Liver (tissue), 3 donors: ENCODE data around the gene HENMT1.

Experiments
- FOXA1 ChIP-seq: IDR thresholded peaks from 2 replicates; pipeline ENCODE4 v1.6.1; 2016; ENCODE audit warnings: antibody characterized with exemption
- GABPA ChIP-seq, 2 donors: IDR thresholded peaks in 1 of 2; conservative IDR thresholded peaks in 1 of 2; 2 replicates each; pipeline ENCODE4 v1.6.1; 2016; ENCODE audit warnings: antibody characterized with exemption in 2 of 2, mild to moderate bottlenecking in 1 of 2, moderate library complexity in 1 of 2
- NR2F2 ChIP-seq: IDR thresholded peaks from 2 replicates; pipeline ENCODE4 v1.6.1; 2016; ENCODE audit warnings: antibody characterized with exemption
- YY1 ChIP-seq: IDR thresholded peaks from 2 replicates; pipeline ENCODE4 v1.6.1; 2016; ENCODE audit warnings: antibody characterized with exemption, mild to moderate bottlenecking
- TF ChIP-seq, protein P1 (sequence below): fragments of 150-350 bp; IDR thresholded peaks from 2 replicates; pipeline ENCODE4 v1.5.1; 2017; ENCODE audit warnings: improper control_type of control experiment, low read depth, low read length; ENCODE audit not compliant: missing input control
- TF ChIP-seq, protein P2 (sequence below): IDR thresholded peaks from 2 replicates; pipeline ENCODE4 v1.6.1; 2016; ENCODE audit warnings: antibody characterized with exemption
- TF ChIP-seq, protein P3 (sequence below): IDR thresholded peaks from 2 replicates; pipeline ENCODE4 v1.6.1; 2016; ENCODE audit warnings: antibody characterized with exemption, mild to moderate bottlenecking
- donor health status: healthy.
- donor health status: healthy.

DNA sequence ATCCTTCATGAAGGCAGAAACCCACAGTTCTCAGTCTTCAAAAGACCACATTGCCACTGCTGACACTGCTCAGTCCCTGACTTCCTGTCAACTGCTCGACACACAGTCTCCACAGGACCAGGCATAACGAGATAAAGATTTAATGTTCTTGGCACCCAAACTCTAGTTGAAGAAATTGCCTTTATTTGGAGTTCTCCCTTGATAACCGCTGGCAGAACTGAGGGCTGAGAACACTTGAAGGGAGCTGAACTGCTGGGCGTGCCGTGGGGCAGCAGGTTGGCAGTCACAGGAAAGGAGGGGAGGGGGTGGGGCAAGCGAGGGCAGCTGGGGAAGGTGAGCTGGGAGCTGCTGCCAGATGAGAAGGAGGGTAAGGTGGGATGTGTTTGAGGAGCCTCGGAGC is 15.9 kb downstream of the HENMT1 start:
- TF ChIP-seq, protein P1, sequence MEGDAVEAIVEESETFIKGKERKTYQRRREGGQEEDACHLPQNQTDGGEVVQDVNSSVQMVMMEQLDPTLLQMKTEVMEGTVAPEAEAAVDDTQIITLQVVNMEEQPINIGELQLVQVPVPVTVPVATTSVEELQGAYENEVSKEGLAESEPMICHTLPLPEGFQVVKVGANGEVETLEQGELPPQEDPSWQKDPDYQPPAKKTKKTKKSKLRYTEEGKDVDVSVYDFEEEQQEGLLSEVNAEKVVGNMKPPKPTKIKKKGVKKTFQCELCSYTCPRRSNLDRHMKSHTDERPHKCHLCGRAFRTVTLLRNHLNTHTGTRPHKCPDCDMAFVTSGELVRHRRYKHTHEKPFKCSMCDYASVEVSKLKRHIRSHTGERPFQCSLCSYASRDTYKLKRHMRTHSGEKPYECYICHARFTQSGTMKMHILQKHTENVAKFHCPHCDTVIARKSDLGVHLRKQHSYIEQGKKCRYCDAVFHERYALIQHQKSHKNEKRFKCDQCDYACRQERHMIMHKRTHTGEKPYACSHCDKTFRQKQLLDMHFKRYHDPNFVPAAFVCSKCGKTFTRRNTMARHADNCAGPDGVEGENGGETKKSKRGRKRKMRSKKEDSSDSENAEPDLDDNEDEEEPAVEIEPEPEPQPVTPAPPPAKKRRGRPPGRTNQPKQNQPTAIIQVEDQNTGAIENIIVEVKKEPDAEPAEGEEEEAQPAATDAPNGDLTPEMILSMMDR, result no peak
- TF ChIP-seq, protein P2, sequence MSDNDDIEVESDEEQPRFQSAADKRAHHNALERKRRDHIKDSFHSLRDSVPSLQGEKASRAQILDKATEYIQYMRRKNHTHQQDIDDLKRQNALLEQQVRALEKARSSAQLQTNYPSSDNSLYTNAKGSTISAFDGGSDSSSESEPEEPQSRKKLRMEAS, result no peak
- TF ChIP-seq, protein P3, sequence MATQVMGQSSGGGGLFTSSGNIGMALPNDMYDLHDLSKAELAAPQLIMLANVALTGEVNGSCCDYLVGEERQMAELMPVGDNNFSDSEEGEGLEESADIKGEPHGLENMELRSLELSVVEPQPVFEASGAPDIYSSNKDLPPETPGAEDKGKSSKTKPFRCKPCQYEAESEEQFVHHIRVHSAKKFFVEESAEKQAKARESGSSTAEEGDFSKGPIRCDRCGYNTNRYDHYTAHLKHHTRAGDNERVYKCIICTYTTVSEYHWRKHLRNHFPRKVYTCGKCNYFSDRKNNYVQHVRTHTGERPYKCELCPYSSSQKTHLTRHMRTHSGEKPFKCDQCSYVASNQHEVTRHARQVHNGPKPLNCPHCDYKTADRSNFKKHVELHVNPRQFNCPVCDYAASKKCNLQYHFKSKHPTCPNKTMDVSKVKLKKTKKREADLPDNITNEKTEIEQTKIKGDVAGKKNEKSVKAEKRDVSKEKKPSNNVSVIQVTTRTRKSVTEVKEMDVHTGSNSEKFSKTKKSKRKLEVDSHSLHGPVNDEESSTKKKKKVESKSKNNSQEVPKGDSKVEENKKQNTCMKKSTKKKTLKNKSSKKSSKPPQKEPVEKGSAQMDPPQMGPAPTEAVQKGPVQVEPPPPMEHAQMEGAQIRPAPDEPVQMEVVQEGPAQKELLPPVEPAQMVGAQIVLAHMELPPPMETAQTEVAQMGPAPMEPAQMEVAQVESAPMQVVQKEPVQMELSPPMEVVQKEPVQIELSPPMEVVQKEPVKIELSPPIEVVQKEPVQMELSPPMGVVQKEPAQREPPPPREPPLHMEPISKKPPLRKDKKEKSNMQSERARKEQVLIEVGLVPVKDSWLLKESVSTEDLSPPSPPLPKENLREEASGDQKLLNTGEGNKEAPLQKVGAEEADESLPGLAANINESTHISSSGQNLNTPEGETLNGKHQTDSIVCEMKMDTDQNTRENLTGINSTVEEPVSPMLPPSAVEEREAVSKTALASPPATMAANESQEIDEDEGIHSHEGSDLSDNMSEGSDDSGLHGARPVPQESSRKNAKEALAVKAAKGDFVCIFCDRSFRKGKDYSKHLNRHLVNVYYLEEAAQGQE, result no peak
- TF ChIP-seq YY1 (no peak), FOXA1 (no peak), NR2F2 (no peak), GABPA (IDR thresholded peaks at IDR 0.05 in 1 of 2, conservative IDR thresholded peaks at IDR 0.05 in 1 of 2) (no peak)
